OCI-LY7 (cell line): ENCODE measurements around the gene MORN1. TPM values are rescaled to one million over a fixed set of nuclear protein-coding genes. Genes with fewer than 3 reads are reported as not detected.

ENCODE experiments used
- BruUV-seq: library from RNA; stranded (reverse); fragments of 400-500 nt; replicated peaks from 2 replicates; lab custom pipeline; 2021; lab: Mats Ljungman, UMichigan
- CTCF ChIA-PET: fragments of 300-600 bp; sonication (Branson Sonifier 250); formaldehyde crosslinking; loops from one replicate; lab custom pipeline; 2022; ENCODE audit warnings: antibody characterized with exemption; ENCODE audit not compliant: unreplicated experiment; lab: Charles Lee
- POLR2A ChIA-PET: fragments of 300-600 bp; sonication (Branson Sonifier 250); formaldehyde crosslinking; loops from one replicate; lab custom pipeline; 2022; ENCODE audit warnings: antibody characterized with exemption; lab: Charles Lee
- DNase-seq: peaks from one replicate; pipeline ENCODE4 v3.0.0-alpha.2; 2015; ENCODE audit warnings: low spot score
- H2AFZ ChIP-seq: fragments of 200-600 bp; sonication (generic), shearing (Covaris generic); 2 replicates; pipeline ENCODE4 v1.6.1; 2014; ENCODE audit warnings: mild to moderate bottlenecking, antibody characterized with exemption, low read length, moderate library complexity
- H3K27ac ChIP-seq: fragments of 200-600 bp; sonication (generic); 2 replicates; pipeline ENCODE4 v1.5.1; 2014; ENCODE audit warnings: mixed run types, low read depth, mild to moderate bottlenecking, moderate library complexity, low read length, inconsistent platforms; ENCODE audit not compliant: poor library complexity, severe bottlenecking
- H3K36me3 ChIP-seq: fragments of 200-600 bp; sonication (generic); 2 replicates; pipeline ENCODE4 v1.6.1; 2014; ENCODE audit warnings: mild to moderate bottlenecking, antibody characterized with exemption, low read length, moderate library complexity, mixed read lengths; ENCODE audit not compliant: insufficient read depth
- H3K4me1 ChIP-seq: fragments of 200-600 bp; sonication (generic); 2 replicates; pipeline ENCODE4 v1.5.1; 2014; ENCODE audit warnings: mild to moderate bottlenecking, low read length; ENCODE audit not compliant: insufficient read depth, poor library complexity, severe bottlenecking
- H3K4me2 ChIP-seq: fragments of 200-600 bp; sonication (generic); 2 replicates; pipeline ENCODE4 v1.6.1; 2014; ENCODE audit warnings: mild to moderate bottlenecking, low read length
- H3K4me3 ChIP-seq: fragments of 200-600 bp; sonication (generic); 2 replicates; pipeline ENCODE4 v1.5.1; 2014; ENCODE audit warnings: mild to moderate bottlenecking, low read depth, low read length; ENCODE audit not compliant: poor library complexity, severe bottlenecking
- H3K79me2 ChIP-seq: fragments of 200-600 bp; sonication (generic); 2 replicates; pipeline ENCODE4 v1.6.1; 2016; ENCODE audit warnings: low read depth, mild to moderate bottlenecking, low read length, moderate library complexity, mixed read lengths; ENCODE audit not compliant: insufficient read depth
- H3K9me2 ChIP-seq: fragments of 200-600 bp; sonication (generic); 2 replicates; pipeline ENCODE4 v1.6.1; 2016; ENCODE audit warnings: mild to moderate bottlenecking, low read length, mixed read lengths; ENCODE audit not compliant: insufficient read depth
- H3K9me3 ChIP-seq: fragments of 200-600 bp; sonication (generic); 2 replicates; pipeline ENCODE4 v1.6.1; 2014; ENCODE audit warnings: mild to moderate bottlenecking, mixed run types, low read length, mixed read lengths
- H4K20me1 ChIP-seq: fragments of 200-600 bp; sonication (generic); 2 replicates; pipeline ENCODE4 v1.6.1; 2014; ENCODE audit warnings: mild to moderate bottlenecking, antibody characterized with exemption, low read length, moderate library complexity, mixed read lengths; ENCODE audit not compliant: insufficient read depth
- EZH2phosphoT487 ChIP-seq: fragments of 200-600 bp; sonication (generic); IDR thresholded peaks from 2 replicates; pipeline ENCODE4 v1.6.1; 2018; ENCODE audit warnings: low read depth, borderline replicate concordance, mild to moderate bottlenecking, mixed run types, antibody characterized with exemption, low read length, moderate library complexity, mixed read lengths
- intact Hi-C: fragments of 100-400 bp; cut with micrococcal nuclease; formaldehyde crosslinking; loops from one replicate; pipeline ENCODE4 v1.10.0; 2022; ENCODE audit not compliant: unreplicated experiment
- total RNA-seq, 2 experiments: library from RNA; depleted of rRNA in 1 of 2; stranded (reverse); fragments of >200 nt in 1 of 2; shearing (Covaris generic) in 1 of 2; gene quantifications; 2 replicates each; pipeline ENCODE4 v1.2.3, GENCODE V29; 2014 to 2022
- TF ChIP-seq, protein P1 (sequence below): fragments of 200-600 bp; sonication (generic); conservative IDR thresholded peaks from 2 replicates; pipeline ENCODE4 v1.5.1; 2014; ENCODE audit warnings: mild to moderate bottlenecking, antibody characterized with exemption, low read length, moderate library complexity, mixed read lengths

MORN1 gene
- total RNA-seq, 2 experiments from 2014 or later: 13.1 to 29.7 TPM

DNA sequence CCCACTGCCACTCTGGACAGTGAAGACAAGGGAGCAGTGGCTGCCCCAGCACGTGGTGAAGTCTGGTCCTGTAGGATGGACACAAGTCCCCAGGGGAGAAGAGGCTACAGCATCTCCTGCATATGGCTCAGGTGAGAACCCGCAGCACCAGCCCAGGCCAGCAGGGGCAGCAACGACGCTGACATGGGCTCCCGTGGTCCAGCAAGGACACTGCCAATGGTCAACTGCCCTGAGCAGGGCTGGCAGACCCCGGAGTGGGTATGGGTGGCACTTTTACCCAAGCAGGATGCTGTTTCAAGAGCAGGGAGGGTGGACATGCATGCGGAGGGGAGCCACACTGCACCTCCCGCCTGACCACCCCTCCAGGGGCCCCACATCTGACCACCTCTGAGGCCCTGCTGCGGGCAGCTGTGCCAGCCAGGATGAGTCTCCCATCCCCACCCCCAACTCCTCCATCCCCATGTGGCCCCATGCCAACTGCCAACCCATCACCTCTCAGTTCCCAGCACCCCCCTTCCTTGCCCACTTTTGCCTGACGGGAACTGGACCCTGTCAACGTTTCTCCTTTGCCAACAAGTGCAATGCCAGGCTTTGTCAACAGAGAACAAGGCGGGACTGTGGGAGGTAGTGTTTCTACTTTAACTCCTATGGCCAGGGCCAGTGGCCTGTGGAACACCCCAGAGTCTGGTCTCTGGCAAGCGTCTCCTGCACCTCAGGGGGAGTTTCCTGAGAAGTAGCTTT is 8.6 kb downstream of the MORN1 start:
- Histone ChIP-seq H3K79me2 (no peaks in the 10 kb centered on the region), H3K9me2 (no peaks in the 10 kb centered on the region), H3K4me3 (no peak overlapping the region), H3K4me2 (no peak overlapping the region), H3K27ac (no peak overlapping the region), H3K9me3 (no peaks in the 10 kb centered on the region), H2AFZ (no peak overlapping the region), H4K20me1 (no peaks in the 10 kb centered on the region; the same call in 1 of the 2 replicates), H3K36me3 (no peaks in the 10 kb centered on the region), H3K4me1 (peaks cover 5% of the 10 kb centered on the region)
- DNase-seq: peak; percentile 33
- intact Hi-C loops: loop anchor here (1.0 kb wide), 1 partner anchor 187 kb away; no protein-coding TSS in a partner anchor
- ChIA-PET POLR2A (interaction anchor here (0.6 to 0.9 kb wide), 3 partner anchors 11 to 187 kb away, joined by 3 read pairs; no protein-coding TSS in a partner anchor), CTCF (interaction anchor here (0.7 kb wide), 1 partner anchor 188 kb away, joined by 4 read pairs; the partner anchor contains the start of gene FAAP20)
- no TSS peak for BruUV-seq
- TF ChIP-seq, protein P1, sequence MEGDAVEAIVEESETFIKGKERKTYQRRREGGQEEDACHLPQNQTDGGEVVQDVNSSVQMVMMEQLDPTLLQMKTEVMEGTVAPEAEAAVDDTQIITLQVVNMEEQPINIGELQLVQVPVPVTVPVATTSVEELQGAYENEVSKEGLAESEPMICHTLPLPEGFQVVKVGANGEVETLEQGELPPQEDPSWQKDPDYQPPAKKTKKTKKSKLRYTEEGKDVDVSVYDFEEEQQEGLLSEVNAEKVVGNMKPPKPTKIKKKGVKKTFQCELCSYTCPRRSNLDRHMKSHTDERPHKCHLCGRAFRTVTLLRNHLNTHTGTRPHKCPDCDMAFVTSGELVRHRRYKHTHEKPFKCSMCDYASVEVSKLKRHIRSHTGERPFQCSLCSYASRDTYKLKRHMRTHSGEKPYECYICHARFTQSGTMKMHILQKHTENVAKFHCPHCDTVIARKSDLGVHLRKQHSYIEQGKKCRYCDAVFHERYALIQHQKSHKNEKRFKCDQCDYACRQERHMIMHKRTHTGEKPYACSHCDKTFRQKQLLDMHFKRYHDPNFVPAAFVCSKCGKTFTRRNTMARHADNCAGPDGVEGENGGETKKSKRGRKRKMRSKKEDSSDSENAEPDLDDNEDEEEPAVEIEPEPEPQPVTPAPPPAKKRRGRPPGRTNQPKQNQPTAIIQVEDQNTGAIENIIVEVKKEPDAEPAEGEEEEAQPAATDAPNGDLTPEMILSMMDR: peak; percentile 53
- TF ChIP-seq EZH2phosphoT487: no peak

DNA sequence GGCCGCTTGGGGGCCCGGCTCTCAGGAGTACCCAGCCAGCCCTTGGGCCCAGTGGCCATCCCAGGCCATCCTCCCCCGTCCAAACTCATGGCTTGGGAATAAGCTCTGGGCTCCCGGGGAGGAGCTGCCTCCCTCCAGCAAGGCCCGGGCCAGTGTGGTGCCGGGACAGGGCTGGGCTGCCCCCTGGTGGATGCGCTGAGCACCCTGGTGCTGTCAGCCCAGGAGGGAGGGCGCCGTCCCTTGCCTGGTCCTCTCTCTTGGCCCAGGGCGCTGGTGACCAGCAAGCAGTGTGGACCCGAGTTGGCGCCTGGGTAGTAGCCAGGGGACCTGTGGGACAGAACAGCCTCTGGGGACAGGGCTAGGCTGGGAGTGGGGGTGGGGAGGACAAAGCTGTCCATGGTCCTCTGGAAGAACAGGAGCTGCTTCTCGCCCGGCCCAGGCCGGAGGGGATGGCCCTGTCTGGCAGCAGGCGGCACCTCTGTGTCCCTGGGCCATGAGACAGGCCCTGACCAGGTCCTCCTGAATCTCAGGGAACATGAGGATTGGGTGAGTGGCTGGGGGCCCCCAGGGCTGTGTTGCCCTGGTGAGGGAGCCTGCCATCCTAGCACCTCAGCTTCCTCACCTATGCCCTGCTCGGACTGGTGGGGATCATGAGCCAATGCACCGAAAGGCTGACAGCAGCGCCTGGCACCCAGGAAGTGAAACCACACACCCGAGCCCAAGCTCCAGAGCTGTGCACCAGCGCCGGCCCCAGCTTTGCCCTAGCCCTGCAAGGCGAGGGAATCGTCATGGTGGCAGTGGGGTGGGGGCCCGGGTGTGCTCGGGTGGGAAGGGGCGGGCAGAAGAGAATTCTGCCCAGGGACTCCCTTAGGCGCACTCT is 9.4 kb downstream of the MORN1 start:
- Histone ChIP-seq H3K4me2 (no peak overlapping the region), H3K4me1 (no peaks in the 10 kb centered on the region), H3K9me3 (no peaks in the 10 kb centered on the region), H3K27ac (no peak overlapping the region), H3K4me3 (no peak overlapping the region), H3K79me2 (no peaks in the 10 kb centered on the region), H2AFZ (no peak overlapping the region), H3K9me2 (no peaks in the 10 kb centered on the region), H4K20me1 (no peaks in the 10 kb centered on the region; the same call in 1 of the 2 replicates), H3K36me3 (no peaks in the 10 kb centered on the region)
- TF ChIP-seq, protein P1: peak; percentile 90
- TF ChIP-seq EZH2phosphoT487: no peak
- DNase-seq: peak; percentile 66
- ChIA-PET CTCF (interaction anchor here (0.6 to 0.7 kb wide), 2 partner anchors 187 to 235 kb away, joined by 3 to 4 read pairs; partner anchors contain the start of gene FAAP20), POLR2A (interaction anchor here (0.6 to 0.9 kb wide), 3 partner anchors 11 to 186 kb away, joined by 3 read pairs; no protein-coding TSS in a partner anchor)
- intact Hi-C loops: loop anchor here (1.0 kb wide), 1 partner anchor 187 kb away; no protein-coding TSS in a partner anchor
- no TSS peak for BruUV-seq
